RWPE2 (cell line): Measurements from ENCODE around the gene NR2F2.

Source experiments
- ATAC-seq: fragments of 200-7000 bp; cut with Tn5 transposase; 3 replicates; pipeline ENCODE4 v1.9.1; 2021; ENCODE audit warnings: low read depth
- DNase-seq: peaks from one replicate; pipeline ENCODE4 v3.0.0-alpha.2; 2020; ENCODE audit warnings: low spot score
- H3K27ac ChIP-seq: fragments of 450-650 bp; 2 replicates; pipeline ENCODE4 v1.5.1; 2017; ENCODE audit warnings: mild to moderate bottlenecking; ENCODE audit not compliant: poor library complexity, severe bottlenecking
- H3K27me3 ChIP-seq: fragments of 250-450 bp; sonication (Bioruptor Pico); 2 replicates; pipeline ENCODE4 v1.5.1; 2021; ENCODE audit warnings: mild to moderate bottlenecking, moderate library complexity; ENCODE audit not compliant: insufficient read depth, poor library complexity, severe bottlenecking
- H3K36me3 ChIP-seq: fragments of 250-450 bp; sonication (Bioruptor Pico); 2 replicates; pipeline ENCODE4 v1.5.1; 2020; ENCODE audit warnings: low read depth, mild to moderate bottlenecking, moderate library complexity
- H3K4me1 ChIP-seq: fragments of 250-450 bp; sonication (Bioruptor Pico); 2 replicates; pipeline ENCODE4 v1.5.1; 2021; ENCODE audit warnings: mild to moderate bottlenecking, moderate library complexity; ENCODE audit not compliant: insufficient read depth, poor library complexity, severe bottlenecking
- H3K4me3 ChIP-seq: fragments of 250-450 bp; sonication (Bioruptor Pico); 2 replicates; pipeline ENCODE4 v1.5.1; 2021; ENCODE audit warnings: mild to moderate bottlenecking, moderate library complexity; ENCODE audit not compliant: severe bottlenecking
- H3K9me3 ChIP-seq: fragments of 250-450 bp; sonication (Bioruptor Pico); 2 replicates; pipeline ENCODE4 v1.5.1; 2021; ENCODE audit warnings: mild to moderate bottlenecking, moderate library complexity; ENCODE audit not compliant: severe bottlenecking
- CTCF ChIP-seq: fragments of 450-650 bp; IDR thresholded peaks from one replicate; pipeline ENCODE4 v1.5.1; 2017; ENCODE audit warnings: mild to moderate bottlenecking, moderate library complexity; ENCODE audit not compliant: poor library complexity, severe bottlenecking

Gene NR2F2

DNA sequence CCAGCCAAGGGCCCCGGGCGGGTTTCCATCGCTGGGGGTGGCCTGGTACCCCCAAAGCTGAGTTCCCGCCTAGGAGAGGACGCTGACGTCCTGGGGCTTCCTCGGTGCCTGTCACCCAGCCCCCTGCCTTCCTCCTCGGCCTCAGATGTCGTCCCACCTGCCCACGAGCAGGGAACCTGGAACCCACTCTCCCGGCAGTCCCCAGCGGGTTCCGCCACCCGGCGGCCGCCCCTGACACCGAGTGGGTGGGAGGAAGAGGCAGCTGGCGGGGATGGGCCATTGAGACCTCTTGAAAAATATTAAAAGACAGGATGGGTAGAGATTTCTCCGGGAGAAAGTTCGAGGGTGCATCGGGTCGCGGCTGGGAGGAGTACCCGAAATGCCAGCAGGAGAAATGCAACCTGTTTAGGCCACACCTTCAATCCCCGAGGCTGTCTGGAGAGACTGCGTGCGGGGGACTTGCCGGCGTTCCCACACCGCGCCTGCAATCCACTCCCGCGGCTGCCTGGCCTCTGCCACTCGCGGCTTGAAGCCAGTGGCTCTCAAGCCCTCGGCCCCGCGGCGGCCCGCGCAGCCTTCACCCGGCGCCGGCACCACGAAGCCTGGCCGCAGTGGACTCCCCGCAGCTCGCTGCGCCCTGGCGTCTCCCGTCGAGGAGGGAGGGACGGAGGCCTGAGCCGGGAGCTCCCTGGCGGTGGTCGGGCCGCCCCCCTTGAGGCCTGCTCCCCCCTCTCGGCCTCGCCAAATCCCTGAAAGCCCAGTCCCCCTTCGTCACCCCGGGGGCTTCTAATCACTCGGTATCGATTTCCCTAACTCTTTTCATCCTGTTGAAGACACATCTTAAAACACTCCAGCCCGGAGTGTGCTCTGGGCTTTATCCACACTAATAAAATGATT, 8.6 kb upstream of the NR2F2 start:
- ATAC-seq, result peak; percentile 29
- Histone ChIP-seq H3K27ac (no peak overlapping the region), H3K4me1 (peaks cover 7% of the 10 kb centered on the region)

GRCh38 chr15:96322536-96323318, 7.8 kb upstream of the NR2F2 start:
- no peak for TF ChIP-seq CTCF
- Histone ChIP-seq H3K9me3 (no peaks in the 10 kb centered on the region), H3K36me3 (no peaks in the 10 kb centered on the region), H3K4me3 (no peak overlapping the region), H3K4me1 (peaks cover 8% of the 10 kb centered on the region), H3K27ac (no peak overlapping the region), H3K27me3 (no peaks in the 10 kb centered on the region)
- DNase-seq (no peak), ATAC-seq (no peak)

More for the DNA sequence above, 8.6 kb upstream of the NR2F2 start:
- Histone ChIP-seq H3K9me3 (no peaks in the 10 kb centered on the region), H3K36me3 (no peaks in the 10 kb centered on the region), H3K4me3 (peak overlapping the region; percentile 19), H3K27me3 (no peaks in the 10 kb centered on the region)
- TF ChIP-seq CTCF, result no peak
- DNase-seq, result no peak

DNA sequence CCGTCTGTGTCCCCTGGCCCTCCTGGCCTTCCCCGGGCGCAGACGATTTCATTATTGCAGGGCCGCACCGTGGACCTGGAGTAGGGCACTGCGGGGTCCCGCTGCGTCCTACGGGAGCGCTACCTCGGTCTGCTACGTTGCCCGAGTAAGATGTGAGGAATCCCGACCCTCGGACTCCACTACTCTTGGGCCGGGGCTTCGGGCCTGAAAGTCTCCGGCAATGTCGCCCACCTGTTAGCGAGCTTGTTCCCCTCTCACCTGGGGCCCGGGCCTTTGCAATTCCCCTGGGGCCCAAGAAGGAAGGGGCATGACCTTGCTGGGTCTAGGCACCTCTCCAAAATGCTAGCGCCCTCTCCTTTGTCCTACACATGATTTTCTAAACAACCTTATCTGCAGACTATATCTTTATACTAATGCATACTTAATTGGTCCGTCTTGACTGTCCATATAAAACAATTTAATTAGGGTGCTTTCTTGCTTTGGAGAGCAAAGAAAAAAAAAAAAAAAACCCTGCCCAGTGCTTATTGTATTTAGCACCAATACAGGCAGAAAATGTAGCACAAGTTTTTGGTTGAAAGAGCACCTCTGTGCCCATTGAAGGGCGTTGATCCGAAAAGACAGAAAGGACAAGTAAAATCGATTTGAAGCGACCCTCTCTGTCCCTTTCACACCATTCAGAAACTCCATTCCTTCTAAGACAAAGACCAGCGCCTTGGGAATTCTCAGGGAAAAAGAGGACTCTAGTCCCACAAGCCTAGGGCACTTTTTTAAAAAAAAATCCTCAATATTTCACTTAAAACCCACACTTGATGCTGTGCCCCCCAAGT, 7.0 kb upstream of the NR2F2 start:
- Histone ChIP-seq H3K9me3 (no peaks in the 10 kb centered on the region), H3K27me3 (no peaks in the 10 kb centered on the region), H3K27ac (no peak overlapping the region), H3K4me1 (peaks cover 16% of the 10 kb centered on the region), H3K36me3 (no peaks in the 10 kb centered on the region), H3K4me3 (no peak overlapping the region)
- DNase-seq, result no peak
- TF ChIP-seq CTCF, result no peak
- no peak for ATAC-seq

GRCh38 chr15:96324192-96324895, 6.2 kb upstream of the NR2F2 start:
- no peak overlapping the region for H3K4me3 ChIP-seq
- no peak for TF ChIP-seq CTCF
- ATAC-seq, result no peak
- no peak overlapping the region for H3K27ac ChIP-seq
- peaks cover 24% of the 10 kb centered on the region for H3K4me1 ChIP-seq
- H3K36me3 ChIP-seq, result no peaks in the 10 kb centered on the region
- no peak for DNase-seq
- no peaks in the 10 kb centered on the region for H3K27me3 ChIP-seq
- H3K9me3 ChIP-seq, result no peaks in the 10 kb centered on the region
